GM18505 (cell line): ENCODE measurements around the gene OR5H6.

Source experiments
- ATAC-seq: cut with Tn5 transposase; IDR thresholded peaks from one replicate; pipeline ENCODE4 v1.9.1; 2021; ENCODE audit not compliant: unreplicated experiment
- POLR2A ChIP-seq: IDR thresholded peaks from 4 replicates; pipeline ENCODE4 v1.6.1; 2011; ENCODE audit warnings: borderline replicate concordance; ENCODE audit not compliant: insufficient read depth, insufficient read length; ENCODE audit errors: extremely low read depth

Gene OR5H6

DNA sequence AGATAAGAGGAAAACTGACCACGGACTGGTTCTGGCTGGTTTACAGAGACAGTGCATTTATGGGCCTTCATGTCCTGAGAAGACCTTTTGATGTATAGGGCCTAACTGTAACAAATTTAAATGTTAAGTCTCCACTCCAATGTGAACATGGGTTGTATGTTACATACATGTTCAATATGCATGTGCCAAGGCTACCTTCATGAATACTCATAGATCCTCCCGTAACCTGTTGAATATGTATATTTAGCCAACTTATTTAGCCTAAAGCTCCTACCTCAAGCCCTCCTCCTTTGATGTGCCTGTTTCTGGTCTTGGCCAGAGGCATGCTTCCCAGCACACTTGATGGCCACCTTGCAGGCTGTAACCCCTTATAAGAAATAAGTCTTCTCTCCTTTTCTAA lies 18.2 kb downstream of the OR5H6 start, which contains the start of gene OR5H2:
OR5H2 (plus strand) TSS at position 301 of the 400 bp plus-strand sequence. CDS start 398 bp downstream, outside the sequence.
- no peak for TF ChIP-seq POLR2A
- no peak for ATAC-seq

- TF ChIP-seq POLR2A: no peak
- ATAC-seq: no peak
Observed at GRCh38 chr3:98290916-98291315, 26.9 kb downstream of the OR5H6 start.

DNA sequence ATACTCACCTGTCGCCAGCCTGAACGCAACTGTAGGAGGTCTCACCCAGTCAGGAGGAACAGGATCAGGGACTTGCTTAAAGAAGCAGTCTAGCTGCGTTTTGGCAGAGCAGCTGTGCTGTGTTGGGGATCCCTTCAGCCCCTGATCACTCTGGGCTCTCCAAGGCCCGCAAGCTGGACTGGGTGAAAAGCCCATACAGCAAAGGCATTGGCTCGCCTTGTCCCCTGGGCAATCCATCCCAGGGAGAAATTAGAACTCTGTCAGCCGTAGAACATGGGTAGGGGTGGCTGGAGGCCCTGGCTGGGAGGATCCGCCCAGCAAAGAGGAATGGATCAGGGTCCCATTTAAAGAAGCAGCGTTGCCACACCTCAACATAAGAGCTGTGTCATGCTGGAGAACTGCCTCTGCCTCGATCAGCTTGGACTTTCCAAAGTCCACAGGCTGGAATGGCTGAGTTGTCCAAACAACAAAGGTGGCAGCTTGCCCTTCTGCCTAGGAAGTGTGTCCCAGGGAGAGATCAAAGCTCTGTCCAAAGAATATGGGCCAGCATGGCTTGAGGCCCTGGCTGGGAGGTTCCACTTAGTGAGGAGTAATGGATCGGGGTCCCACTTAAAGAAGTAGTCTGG lies 27.4 kb downstream of the OR5H6 start:
- TF ChIP-seq POLR2A: no peak
- ATAC-seq: no peak
